ENCODE data around the gene SLBP.

Gene SLBP

GRCh38 chr4:1738410-1738809 is 26.3 kb upstream of the SLBP start:
- Histone ChIP-seq H3K27me3 (no peaks in the 10 kb centered on the region), H3K4me1 (ENCODE audit: control insufficient read depth in 1 of 2, insufficient read depth in 1 of 2, low read depth in 1 of 2, low read length in 1 of 2) (no peaks in the 10 kb centered on the region), H3K9me3 (peaks cover 8% of the 10 kb centered on the region), H3K36me3 (peaks cover 99% of the 10 kb centered on the region), H3K27ac (no peak overlapping the region), H3K4me3 (ENCODE audit: low read depth in 1 of 2, low read length in 1 of 2) (no peak overlapping the region)
- TF ChIP-seq, protein P1, sequence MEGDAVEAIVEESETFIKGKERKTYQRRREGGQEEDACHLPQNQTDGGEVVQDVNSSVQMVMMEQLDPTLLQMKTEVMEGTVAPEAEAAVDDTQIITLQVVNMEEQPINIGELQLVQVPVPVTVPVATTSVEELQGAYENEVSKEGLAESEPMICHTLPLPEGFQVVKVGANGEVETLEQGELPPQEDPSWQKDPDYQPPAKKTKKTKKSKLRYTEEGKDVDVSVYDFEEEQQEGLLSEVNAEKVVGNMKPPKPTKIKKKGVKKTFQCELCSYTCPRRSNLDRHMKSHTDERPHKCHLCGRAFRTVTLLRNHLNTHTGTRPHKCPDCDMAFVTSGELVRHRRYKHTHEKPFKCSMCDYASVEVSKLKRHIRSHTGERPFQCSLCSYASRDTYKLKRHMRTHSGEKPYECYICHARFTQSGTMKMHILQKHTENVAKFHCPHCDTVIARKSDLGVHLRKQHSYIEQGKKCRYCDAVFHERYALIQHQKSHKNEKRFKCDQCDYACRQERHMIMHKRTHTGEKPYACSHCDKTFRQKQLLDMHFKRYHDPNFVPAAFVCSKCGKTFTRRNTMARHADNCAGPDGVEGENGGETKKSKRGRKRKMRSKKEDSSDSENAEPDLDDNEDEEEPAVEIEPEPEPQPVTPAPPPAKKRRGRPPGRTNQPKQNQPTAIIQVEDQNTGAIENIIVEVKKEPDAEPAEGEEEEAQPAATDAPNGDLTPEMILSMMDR (IDR thresholded peaks at IDR 0.05) = no peak

- TF ChIP-seq, protein P1 (IDR thresholded peaks at IDR 0.05) = no peak
- peaks cover 99% of the 10 kb centered on the region for H3K36me3 ChIP-seq
- H3K27ac ChIP-seq = no peak overlapping the region
- H3K4me3 ChIP-seq (ENCODE audit: low read depth in 1 of 2, low read length in 1 of 2) = no peak overlapping the region
- H3K27me3 ChIP-seq = no peaks in the 10 kb centered on the region
- H3K9me3 ChIP-seq = peaks cover 8% of the 10 kb centered on the region
- no peaks in the 10 kb centered on the region for H3K4me1 ChIP-seq (ENCODE audit: control insufficient read depth in 1 of 2, insufficient read depth in 1 of 2, low read depth in 1 of 2, low read length in 1 of 2)
Observed at GRCh38 chr4:1737666-1738065, 25.5 kb upstream of the SLBP start.

GRCh38 chr4:1736812-1737211 is 24.7 kb upstream of the SLBP start:
- no peak overlapping the region for H3K4me3 ChIP-seq (ENCODE audit: low read depth in 1 of 2, low read length in 1 of 2)
- H3K27me3 ChIP-seq = no peaks in the 10 kb centered on the region
- peaks cover 99% of the 10 kb centered on the region for H3K36me3 ChIP-seq
- no peaks in the 10 kb centered on the region for H3K4me1 ChIP-seq (ENCODE audit: control insufficient read depth in 1 of 2, insufficient read depth in 1 of 2, low read depth in 1 of 2, low read length in 1 of 2)
- H3K9me3 ChIP-seq = peaks cover 8% of the 10 kb centered on the region
- no peak overlapping the region for H3K27ac ChIP-seq
- TF ChIP-seq, protein P1 (IDR thresholded peaks at IDR 0.05) = no peak

DNA sequence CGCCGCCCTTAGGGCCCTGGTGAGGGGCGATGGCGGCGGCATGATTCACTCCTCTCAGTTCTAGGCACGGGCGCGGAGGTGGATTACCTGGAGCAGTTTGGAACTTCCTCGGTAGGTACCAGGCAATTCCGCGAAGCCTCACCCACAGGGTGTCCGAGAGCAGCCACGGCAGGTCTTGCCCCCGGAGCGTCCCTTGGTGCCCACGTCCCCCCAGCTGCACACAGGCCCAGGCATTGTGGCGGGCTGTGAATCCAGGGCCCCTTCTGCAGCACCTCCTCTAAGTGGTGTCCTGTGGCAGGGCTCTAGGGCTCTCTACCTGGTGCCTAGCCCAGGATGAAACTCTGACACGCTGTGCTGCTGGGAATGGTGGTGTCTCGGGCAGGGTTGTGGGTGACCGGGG is 23.1 kb upstream of the SLBP start:
- Histone ChIP-seq H3K9me3 (peaks cover 8% of the 10 kb centered on the region), H3K4me3 (ENCODE audit: low read depth in 1 of 2, low read length in 1 of 2) (no peak overlapping the region), H3K27ac (no peak overlapping the region), H3K36me3 (peaks cover 99% of the 10 kb centered on the region), H3K4me1 (ENCODE audit: control insufficient read depth in 1 of 2, insufficient read depth in 1 of 2, low read depth in 1 of 2, low read length in 1 of 2) (no peaks in the 10 kb centered on the region), H3K27me3 (no peaks in the 10 kb centered on the region)
- TF ChIP-seq, protein P1 (IDR thresholded peaks at IDR 0.05) = no peak

DNA sequence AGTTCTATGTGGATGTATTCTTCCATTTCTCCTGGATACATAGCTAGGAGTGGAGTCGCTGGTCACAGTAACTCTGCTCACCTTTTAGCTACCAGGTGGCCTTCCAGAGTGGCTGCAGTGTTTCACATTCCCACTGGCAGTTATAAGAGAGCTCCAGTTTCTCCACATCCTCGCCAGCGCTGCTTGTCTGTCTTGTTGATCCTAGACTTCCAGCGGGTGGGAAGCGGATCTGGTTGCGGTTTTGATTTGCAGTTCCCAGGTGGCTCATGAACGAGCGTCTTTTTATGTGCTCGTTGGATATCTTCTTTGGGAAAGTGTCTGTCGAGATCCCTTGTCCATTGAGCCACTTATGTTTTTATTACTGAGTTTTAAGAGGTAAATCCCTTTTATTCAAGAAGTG is 20.8 kb upstream of the SLBP start:
- TF ChIP-seq, protein P1 (IDR thresholded peaks at IDR 0.05) = no peak
- no peak overlapping the region for H3K4me3 ChIP-seq (ENCODE audit: low read depth in 1 of 2, low read length in 1 of 2)
- H3K36me3 ChIP-seq = peaks cover 99% of the 10 kb centered on the region
- H3K4me1 ChIP-seq (ENCODE audit: control insufficient read depth in 1 of 2, insufficient read depth in 1 of 2, low read depth in 1 of 2, low read length in 1 of 2) = peaks cover 17 to 20% of the 10 kb centered on the region in 2 experiments
- peaks cover 1% of the 10 kb centered on the region for H3K9me3 ChIP-seq
- H3K27ac ChIP-seq = no peak overlapping the region
- no peaks in the 10 kb centered on the region for H3K27me3 ChIP-seq

DNA sequence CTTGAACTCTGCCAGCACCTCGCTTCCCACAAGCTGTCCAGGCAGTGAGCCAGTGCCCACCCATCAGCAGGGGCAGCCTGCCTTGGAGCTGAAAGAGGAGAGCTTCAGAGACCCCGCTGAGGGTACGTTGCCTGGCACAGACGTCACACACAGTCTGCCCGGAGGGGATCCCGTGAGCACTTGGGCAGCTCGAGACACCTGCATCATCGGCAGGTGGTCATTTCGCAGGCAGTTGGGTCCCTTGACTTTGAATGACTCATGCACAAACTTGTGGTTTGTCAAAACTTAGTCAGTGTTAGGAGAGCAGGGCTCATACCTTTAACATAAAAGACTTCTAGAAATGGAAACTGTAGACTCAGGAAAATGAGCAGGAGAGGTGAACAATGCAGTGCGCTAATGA is 19.1 kb upstream of the SLBP start:
- Histone ChIP-seq H3K27ac (no peak overlapping the region), H3K9me3 (no peaks in the 10 kb centered on the region), H3K36me3 (peaks cover 85% of the 10 kb centered on the region), H3K27me3 (no peaks in the 10 kb centered on the region), H3K4me3 (ENCODE audit: low read depth in 1 of 2, low read length in 1 of 2) (no peak overlapping the region), H3K4me1 (ENCODE audit: control insufficient read depth in 1 of 2, insufficient read depth in 1 of 2, low read depth in 1 of 2, low read length in 1 of 2) (peaks cover 35 to 37% of the 10 kb centered on the region in 2 experiments)
- TF ChIP-seq, protein P1 (IDR thresholded peaks at IDR 0.05) = no peak

Data from neutrophil (primary cell).